ENCODE data around the gene CPEB2.

DNA sequence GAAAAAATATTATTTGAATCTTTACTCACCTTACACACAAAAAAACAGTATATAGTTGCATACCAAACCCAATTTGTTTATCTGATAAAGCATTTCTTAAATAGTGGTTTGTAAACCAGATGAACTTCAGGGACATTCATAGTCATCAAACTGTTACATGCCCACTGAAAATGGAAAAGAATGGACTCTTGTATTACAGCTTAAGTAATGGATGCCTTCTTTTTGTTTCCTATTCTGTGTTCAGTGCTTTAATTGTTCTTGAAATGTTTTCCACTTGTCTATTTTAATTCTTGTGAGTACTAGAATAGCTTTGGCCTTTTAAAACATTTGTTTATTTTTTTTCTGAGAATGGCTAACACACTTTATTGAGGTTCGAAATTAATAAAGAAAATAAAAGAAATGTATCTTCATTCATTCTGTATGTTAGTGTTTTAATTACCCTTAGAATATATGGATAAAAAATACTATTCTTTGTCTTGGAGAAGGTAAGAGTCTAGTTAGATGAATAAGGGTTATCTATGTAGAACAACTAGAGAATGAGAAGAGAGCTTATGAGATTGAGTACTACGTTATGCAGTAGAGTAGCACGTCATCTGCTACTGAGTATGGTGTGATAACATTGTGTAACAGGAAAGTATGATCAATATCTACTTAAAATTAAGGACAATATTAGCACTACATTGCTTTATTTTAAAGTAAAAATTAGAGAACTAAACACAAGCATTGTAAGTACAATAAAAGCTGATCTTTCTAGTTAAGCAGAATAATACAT, 9.9 kb downstream of the CPEB2 start:
- no peak for TF ChIP-seq POLR2A (IDR thresholded peaks at IDR 0.05)
- TF ChIP-seq, protein P1, sequence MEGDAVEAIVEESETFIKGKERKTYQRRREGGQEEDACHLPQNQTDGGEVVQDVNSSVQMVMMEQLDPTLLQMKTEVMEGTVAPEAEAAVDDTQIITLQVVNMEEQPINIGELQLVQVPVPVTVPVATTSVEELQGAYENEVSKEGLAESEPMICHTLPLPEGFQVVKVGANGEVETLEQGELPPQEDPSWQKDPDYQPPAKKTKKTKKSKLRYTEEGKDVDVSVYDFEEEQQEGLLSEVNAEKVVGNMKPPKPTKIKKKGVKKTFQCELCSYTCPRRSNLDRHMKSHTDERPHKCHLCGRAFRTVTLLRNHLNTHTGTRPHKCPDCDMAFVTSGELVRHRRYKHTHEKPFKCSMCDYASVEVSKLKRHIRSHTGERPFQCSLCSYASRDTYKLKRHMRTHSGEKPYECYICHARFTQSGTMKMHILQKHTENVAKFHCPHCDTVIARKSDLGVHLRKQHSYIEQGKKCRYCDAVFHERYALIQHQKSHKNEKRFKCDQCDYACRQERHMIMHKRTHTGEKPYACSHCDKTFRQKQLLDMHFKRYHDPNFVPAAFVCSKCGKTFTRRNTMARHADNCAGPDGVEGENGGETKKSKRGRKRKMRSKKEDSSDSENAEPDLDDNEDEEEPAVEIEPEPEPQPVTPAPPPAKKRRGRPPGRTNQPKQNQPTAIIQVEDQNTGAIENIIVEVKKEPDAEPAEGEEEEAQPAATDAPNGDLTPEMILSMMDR (IDR thresholded peaks at IDR 0.05), result no peak

Data from thyroid gland (tissue), 4 donors.